ENCODE results near the gene DLG2.

Gene DLG2

GRCh38 chr11:84036664-84037194 is 1590.4 kb downstream of the DLG2 start:
- DNase-seq = no peak

- DNase-seq = no peak
These were observed 1591.5 kb downstream of the DLG2 start for GRCh38 chr11:84035645-84036044.

GRCh38 chr11:84034484-84034883 is 1592.7 kb downstream of the DLG2 start:
- no peak for DNase-seq

GRCh38 chr11:84024266-84024665 is 1602.9 kb downstream of the DLG2 start:
- DNase-seq = no peak

- DNase-seq = no peak
These were observed 1604.4 kb downstream of the DLG2 start for GRCh38 chr11:84022695-84023094.

GRCh38 chr11:84022201-84022600 is 1604.9 kb downstream of the DLG2 start:
- no peak for DNase-seq

- DNase-seq = no peak
These were observed 1605.9 kb downstream of the DLG2 start for GRCh38 chr11:84021291-84021690.

GRCh38 chr11:84019571-84020194 is 1607.5 kb downstream of the DLG2 start:
- no peak for DNase-seq

GRCh38 chr11:84014539-84014938 is 1612.6 kb downstream of the DLG2 start:
- DNase-seq = no peak

- no peak for DNase-seq
These were observed 1614.8 kb downstream of the DLG2 start for GRCh38 chr11:84012171-84012826.

- DNase-seq = no peak
These were observed 1624.0 kb downstream of the DLG2 start for GRCh38 chr11:84003181-84003580.

GRCh38 chr11:83998921-83999320 is 1628.2 kb downstream of the DLG2 start:
- no peak for DNase-seq

GRCh38 chr11:83990160-83990733 is 1636.9 kb downstream of the DLG2 start:
- DNase-seq = no peak

- DNase-seq = no peak
These were observed 1644.3 kb downstream of the DLG2 start for GRCh38 chr11:83982825-83983224.

GRCh38 chr11:83979593-83979992 is 1647.6 kb downstream of the DLG2 start:
- no peak for DNase-seq

GRCh38 chr11:83978942-83979341 is 1648.2 kb downstream of the DLG2 start:
- no peak for DNase-seq

GRCh38 chr11:83976086-83976485 is 1651.1 kb downstream of the DLG2 start:
- DNase-seq = no peak

GRCh38 chr11:83972536-83972935 is 1654.6 kb downstream of the DLG2 start:
- DNase-seq = no peak

- DNase-seq = no peak
These were observed 1656.1 kb downstream of the DLG2 start for GRCh38 chr11:83971063-83971462.

GRCh38 chr11:83970061-83970671 is 1657.0 kb downstream of the DLG2 start:
- DNase-seq = no peak

GRCh38 chr11:83957038-83957900 is 1669.9 kb downstream of the DLG2 start:
- DNase-seq = no peak

- DNase-seq = no peak
These were observed 1670.9 kb downstream of the DLG2 start for GRCh38 chr11:83956119-83956697.

Measured in NCI-H524 (cell line).